Midbrain (tissue), 1 donor: ENCODE data around the gene SLC18A2.
"Not testable (repeated sequence)": the region's sequence is repeated elsewhere in the genome, so short reads cannot be mapped to it uniquely, and the experiment has no call there.

ENCODE experiments used
- DNase-seq: peaks from one replicate; lab custom pipeline; 2025; lab: John Stamatoyannopoulos, UW

Gene SLC18A2

GRCh38 chr10:117240621-117241529 lies at the start of gene SLC18A2:
TSS of gene SLC18A2 (plus strand) at chr10:117241114. CDS start at chr10:117241694, 580 bp downstream.
- DNase-seq = no peak

GRCh38 chr10:117197189-117197588 lies 43.7 kb upstream of the SLC18A2 start, which contains the start of gene KCNK18:
TSS of gene KCNK18 (plus strand) at chr10:117197489. CDS start at chr10:117197489, 0 bp downstream.
- no peak for DNase-seq

GRCh38 chr10:117198088-117198487 lies 42.8 kb upstream of the SLC18A2 start:
- no peak for DNase-seq

- DNase-seq = no peak
Observed at GRCh38 chr10:117201826-117202225, 39.1 kb upstream of the SLC18A2 start.

- no peak for DNase-seq
Observed at GRCh38 chr10:117204316-117204715, 36.6 kb upstream of the SLC18A2 start.

- no peak for DNase-seq
Observed at GRCh38 chr10:117212176-117212575, 28.7 kb upstream of the SLC18A2 start.

- no peak for DNase-seq
Observed at GRCh38 chr10:117214401-117214800, 26.5 kb upstream of the SLC18A2 start.

GRCh38 chr10:117215079-117215478 lies 25.8 kb upstream of the SLC18A2 start:
- DNase-seq = no peak

- no peak for DNase-seq
Observed at GRCh38 chr10:117216028-117216427, 24.9 kb upstream of the SLC18A2 start.

GRCh38 chr10:117216611-117217195 lies 24.2 kb upstream of the SLC18A2 start:
- DNase-seq = peak; percentile 70

- no peak for DNase-seq
Observed at GRCh38 chr10:117217196-117217761, 23.6 kb upstream of the SLC18A2 start.

GRCh38 chr10:117218654-117219053 lies 22.3 kb upstream of the SLC18A2 start:
- no peak for DNase-seq

- no peak for DNase-seq
Observed at GRCh38 chr10:117221156-117221711, 19.7 kb upstream of the SLC18A2 start.

- DNase-seq = no peak
Observed at GRCh38 chr10:117222552-117222951, 18.4 kb upstream of the SLC18A2 start.

GRCh38 chr10:117222976-117223692 lies 17.8 kb upstream of the SLC18A2 start:
- no peak for DNase-seq

- no peak for DNase-seq
Observed at GRCh38 chr10:117223693-117224430, 17.1 kb upstream of the SLC18A2 start.

GRCh38 chr10:117224881-117225280 lies 16.0 kb upstream of the SLC18A2 start:
- no peak for DNase-seq

GRCh38 chr10:117226813-117227451 lies 14.0 kb upstream of the SLC18A2 start:
- DNase-seq = peak; percentile 13

- no peak for DNase-seq
Observed at GRCh38 chr10:117228210-117228609, 12.7 kb upstream of the SLC18A2 start.

GRCh38 chr10:117230107-117230506 lies 10.8 kb upstream of the SLC18A2 start:
- DNase-seq = not testable (repeated sequence)
